Fibroblast of pulmonary artery (primary cell): ENCODE results near the gene SOCS1.
A peak's percentile ranks its signal among the peaks of the same experiment; 100 is the strongest.

ENCODE experiments used
- DNase-seq: peaks from one replicate; pipeline ENCODE4 v3.0.0-alpha.2; 2010; ENCODE audit warnings: low read depth
- H3K4me3 ChIP-seq: replicated peaks from 2 replicates; pipeline ENCODE4 v1.5.1; 2011; ENCODE audit warnings: low read depth, mild to moderate bottlenecking, control low read depth, low read length, moderate library complexity
- TF ChIP-seq, protein P1 (sequence below): IDR thresholded peaks from 2 replicates; pipeline ENCODE4 v1.5.1; 2011; ENCODE audit warnings: mild to moderate bottlenecking, control low read depth, low read length, inconsistent platforms; ENCODE audit errors: missing control alignments

SOCS1 gene

GRCh38 chr16:11298143-11298900, 42.3 kb upstream of the SOCS1 start:
- TF ChIP-seq, protein P1, sequence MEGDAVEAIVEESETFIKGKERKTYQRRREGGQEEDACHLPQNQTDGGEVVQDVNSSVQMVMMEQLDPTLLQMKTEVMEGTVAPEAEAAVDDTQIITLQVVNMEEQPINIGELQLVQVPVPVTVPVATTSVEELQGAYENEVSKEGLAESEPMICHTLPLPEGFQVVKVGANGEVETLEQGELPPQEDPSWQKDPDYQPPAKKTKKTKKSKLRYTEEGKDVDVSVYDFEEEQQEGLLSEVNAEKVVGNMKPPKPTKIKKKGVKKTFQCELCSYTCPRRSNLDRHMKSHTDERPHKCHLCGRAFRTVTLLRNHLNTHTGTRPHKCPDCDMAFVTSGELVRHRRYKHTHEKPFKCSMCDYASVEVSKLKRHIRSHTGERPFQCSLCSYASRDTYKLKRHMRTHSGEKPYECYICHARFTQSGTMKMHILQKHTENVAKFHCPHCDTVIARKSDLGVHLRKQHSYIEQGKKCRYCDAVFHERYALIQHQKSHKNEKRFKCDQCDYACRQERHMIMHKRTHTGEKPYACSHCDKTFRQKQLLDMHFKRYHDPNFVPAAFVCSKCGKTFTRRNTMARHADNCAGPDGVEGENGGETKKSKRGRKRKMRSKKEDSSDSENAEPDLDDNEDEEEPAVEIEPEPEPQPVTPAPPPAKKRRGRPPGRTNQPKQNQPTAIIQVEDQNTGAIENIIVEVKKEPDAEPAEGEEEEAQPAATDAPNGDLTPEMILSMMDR: no peak
- no peak overlapping the region for H3K4me3 ChIP-seq
- DNase-seq: no peak

GRCh38 chr16:11297492-11298142, 41.6 kb upstream of the SOCS1 start:
- DNase-seq: peak; percentile 50
- TF ChIP-seq, protein P1: no peak
- H3K4me3 ChIP-seq: no peak overlapping the region

GRCh38 chr16:11296706-11297491, 40.9 kb upstream of the SOCS1 start:
- DNase-seq: no peak
- TF ChIP-seq, protein P1: no peak
- no peak overlapping the region for H3K4me3 ChIP-seq

- TF ChIP-seq, protein P1: no peak
- H3K4me3 ChIP-seq: no peak overlapping the region
- DNase-seq: no peak
Measured at GRCh38 chr16:11296351-11296705, 40.3 kb upstream of the SOCS1 start.

DNA sequence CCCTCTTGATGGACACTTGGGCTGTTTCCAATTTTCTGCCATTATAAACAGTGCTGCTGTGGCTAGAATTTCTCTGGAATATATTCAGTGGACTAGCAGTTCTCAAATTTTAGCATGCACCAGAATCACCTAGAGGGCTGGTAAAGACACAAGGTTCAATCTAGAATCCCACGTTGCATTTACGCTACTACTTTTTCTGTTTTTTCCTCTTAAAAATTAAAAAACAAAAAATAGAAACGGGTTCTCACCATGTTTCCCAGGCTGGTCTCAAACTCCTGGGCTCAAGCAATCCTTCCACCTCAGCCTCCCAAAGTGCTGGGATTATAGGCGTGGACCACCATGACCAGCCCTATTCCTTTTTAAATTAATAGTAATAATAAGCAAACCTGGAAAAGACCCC, 39.7 kb upstream of the SOCS1 start:
- TF ChIP-seq, protein P1: no peak
- DNase-seq: no peak
- H3K4me3 ChIP-seq: no peak overlapping the region

DNA sequence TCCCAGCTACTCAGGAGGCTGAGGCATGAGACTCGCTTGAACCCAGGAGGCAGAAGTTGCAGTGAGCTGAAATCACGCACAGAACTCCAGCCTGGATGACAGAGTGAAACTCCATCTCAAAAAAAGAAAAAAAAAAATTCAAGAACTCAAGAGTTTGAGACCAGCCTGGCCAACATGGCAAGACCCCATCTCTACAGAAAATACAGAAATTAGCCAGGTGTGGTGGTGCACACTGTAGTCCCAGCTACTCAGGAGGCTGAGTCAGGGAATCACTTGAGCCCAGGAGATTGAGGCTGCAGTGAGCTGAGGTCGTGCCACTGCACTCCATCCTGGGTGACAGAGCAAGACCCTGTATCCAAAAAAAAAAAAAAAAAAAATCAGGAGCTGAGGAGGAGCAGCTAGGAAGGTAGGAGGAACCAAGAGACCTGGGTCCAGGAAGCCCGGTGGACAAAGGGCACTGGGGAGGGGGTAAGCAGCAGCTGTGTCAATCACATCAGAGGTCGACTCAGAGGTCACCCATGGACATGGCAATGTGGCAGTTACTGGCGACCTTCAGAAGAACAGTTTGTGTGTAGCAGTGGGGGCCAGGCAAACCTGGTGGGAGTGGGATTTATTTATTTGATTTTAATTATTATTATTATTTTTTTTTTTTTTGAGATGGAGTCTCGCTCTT, 36.2 kb upstream of the SOCS1 start:
- no peak for DNase-seq
- TF ChIP-seq, protein P1: no peak
- H3K4me3 ChIP-seq: no peak overlapping the region
